ENCODE data around the gene LRRC28.

The LRRC28 gene

DNA sequence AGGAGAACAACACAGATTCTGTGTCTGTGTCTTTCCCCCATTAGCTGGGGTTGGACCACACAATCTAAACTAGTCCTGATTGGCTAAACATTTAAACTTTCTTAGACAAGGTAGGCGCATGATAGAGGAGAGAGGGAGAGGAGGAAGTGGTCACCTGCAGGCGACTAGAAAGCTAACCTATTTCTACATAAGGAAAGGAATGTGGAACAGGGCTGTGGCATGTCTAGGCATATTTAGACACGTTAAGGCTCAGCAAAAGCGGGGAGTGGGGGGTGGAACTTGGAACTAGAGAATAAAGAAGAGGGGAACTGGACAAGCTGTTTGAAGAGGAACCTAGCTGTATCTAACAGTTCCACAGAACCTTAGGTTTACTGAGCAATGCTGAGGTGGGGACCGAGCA, 12.8 kb downstream of the LRRC28 start:
- Histone ChIP-seq H3K9me3 (no peaks in the 10 kb centered on the region), H3K4me1 (no peaks in the 10 kb centered on the region), H3K27me3 (no peaks in the 10 kb centered on the region), H3K27ac (no peak overlapping the region), H3K36me3 (peaks cover 0 to 9% (median 0%) of the 10 kb centered on the region in 3 donors), H3K4me3 (no peak overlapping the region)
- intact Hi-C loops (cut with DNase I; ENCODE audit: low total_unique reads): no loop called here
- no peak for TF ChIP-seq CTCF (IDR thresholded peaks at IDR 0.05)
- DNase-seq: no peak

DNA sequence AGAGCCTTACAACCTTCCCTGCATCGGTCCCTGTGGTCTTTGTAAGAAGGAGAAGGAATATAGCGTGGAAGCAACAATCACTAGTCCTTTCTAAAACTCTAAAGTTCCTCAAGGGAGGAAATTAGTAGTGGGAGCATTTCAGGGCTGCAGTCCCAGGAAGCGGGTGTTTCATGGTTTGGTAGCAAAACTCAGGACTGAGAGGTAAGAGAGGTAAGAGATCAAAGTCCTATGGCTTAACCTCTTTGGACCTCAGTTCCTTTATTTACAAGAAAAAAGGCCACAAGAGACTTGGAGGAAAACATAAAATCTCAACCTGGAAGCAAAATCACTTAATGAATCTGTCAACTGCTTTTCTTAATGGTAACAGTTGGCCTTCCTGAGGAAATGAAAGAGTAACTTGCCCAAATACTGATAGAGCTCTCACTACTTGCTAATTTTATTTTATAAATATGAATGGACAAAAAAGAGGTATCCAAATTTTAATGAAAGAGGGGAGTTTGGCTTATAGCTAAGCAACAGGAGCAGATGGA, 14.3 kb downstream of the LRRC28 start:
- Histone ChIP-seq H3K27me3 (no peaks in the 10 kb centered on the region), H3K36me3 (peaks cover 0 to 9% (median 0%) of the 10 kb centered on the region in 3 donors), H3K4me1 (no peaks in the 10 kb centered on the region), H3K27ac (no peak overlapping the region), H3K9me3 (no peaks in the 10 kb centered on the region), H3K4me3 (no peak overlapping the region)
- intact Hi-C loops (cut with DNase I; ENCODE audit: low total_unique reads): no loop called here
- no peak for TF ChIP-seq CTCF (IDR thresholded peaks at IDR 0.05)
- no peak for DNase-seq

DNA sequence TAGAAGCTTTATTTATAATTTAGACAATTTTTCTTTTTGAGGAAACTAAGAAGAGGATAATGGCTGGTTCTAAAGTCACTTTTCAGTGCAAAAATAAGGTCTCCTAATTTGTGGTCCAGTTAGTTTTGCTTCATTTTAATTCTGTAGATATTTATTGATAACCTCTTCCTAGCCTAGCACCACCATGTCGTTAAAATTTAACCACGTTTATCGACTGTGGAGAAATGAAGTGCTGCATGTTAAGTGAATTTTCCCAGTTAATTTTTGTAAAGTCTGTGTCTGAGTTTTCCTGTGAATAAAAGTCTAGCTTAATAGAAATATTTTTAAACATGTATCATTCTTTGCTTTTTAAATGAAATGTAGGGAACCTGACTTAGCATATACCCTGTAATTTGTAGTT, 16.7 kb downstream of the LRRC28 start:
- Histone ChIP-seq H3K36me3 (no peaks in the 10 kb centered on the region), H3K9me3 (no peaks in the 10 kb centered on the region), H3K27ac (no peak overlapping the region), H3K4me3 (no peak overlapping the region), H3K4me1 (peaks cover 0 to 2% (median 0%) of the 10 kb centered on the region in 4 donors), H3K27me3 (no peaks in the 10 kb centered on the region)
- no peak for TF ChIP-seq CTCF (IDR thresholded peaks at IDR 0.05)
- DNase-seq: no peak
- intact Hi-C loops (cut with DNase I; ENCODE audit: low total_unique reads): no loop called here

DNA sequence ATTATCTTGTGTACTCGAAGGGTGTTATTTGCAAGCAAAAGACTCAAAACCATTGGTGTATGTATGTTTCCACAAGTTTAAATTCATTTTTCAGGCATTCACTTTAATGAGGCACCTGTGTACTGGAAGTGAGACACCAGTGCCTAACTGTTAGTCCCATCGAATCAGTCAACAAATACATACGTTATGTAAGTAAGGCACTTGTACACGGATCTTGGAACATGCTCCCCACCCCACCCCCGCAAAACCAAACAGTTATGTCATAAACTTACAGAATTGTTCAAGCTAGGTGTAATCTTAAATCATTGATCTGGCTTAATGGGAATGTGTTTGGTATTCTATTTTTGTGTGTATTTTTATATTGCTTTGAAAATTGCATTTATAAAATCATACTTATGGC, 17.1 kb downstream of the LRRC28 start:
- Histone ChIP-seq H3K9me3 (no peaks in the 10 kb centered on the region), H3K27ac (no peak overlapping the region), H3K4me1 (peaks cover 0 to 7% (median 0%) of the 10 kb centered on the region in 4 donors), H3K4me3 (no peak overlapping the region), H3K36me3 (no peaks in the 10 kb centered on the region), H3K27me3 (no peaks in the 10 kb centered on the region)
- intact Hi-C loops (cut with DNase I; ENCODE audit: low total_unique reads): no loop called here
- TF ChIP-seq CTCF (IDR thresholded peaks at IDR 0.05): no peak
- no peak for DNase-seq

- no peaks in the 10 kb centered on the region for H3K36me3 ChIP-seq
- TF ChIP-seq CTCF (IDR thresholded peaks at IDR 0.05): no peak
- H3K4me3 ChIP-seq: no peak overlapping the region
- no peak for DNase-seq
- intact Hi-C loops (cut with DNase I; ENCODE audit: low total_unique reads): no loop called here
- no peak overlapping the region for H3K27ac ChIP-seq
- no peaks in the 10 kb centered on the region for H3K27me3 ChIP-seq
- no peaks in the 10 kb centered on the region for H3K9me3 ChIP-seq
- H3K4me1 ChIP-seq: peaks cover 0 to 14% (median 0%) of the 10 kb centered on the region in 4 donors
These were observed 22.5 kb downstream of the LRRC28 start for GRCh38 chr15:99273801-99274200.

GRCh38 chr15:99275061-99275460, 23.8 kb downstream of the LRRC28 start:
- intact Hi-C loops (cut with DNase I; ENCODE audit: low total_unique reads): loop anchor here (5.0 kb wide), 2 partner anchors 437 to 482 kb away; no protein-coding TSS in a partner anchor
- no peaks in the 10 kb centered on the region for H3K27me3 ChIP-seq
- H3K27ac ChIP-seq: no peak overlapping the region

More at GRCh38 chr15:99275061-99275460, 23.8 kb downstream of the LRRC28 start:
- no peak for DNase-seq
- Histone ChIP-seq H3K9me3 (no peaks in the 10 kb centered on the region), H3K36me3 (no peaks in the 10 kb centered on the region), H3K4me1 (peaks cover 0 to 14% (median 0%) of the 10 kb centered on the region in 4 donors), H3K4me3 (no peak overlapping the region)
- TF ChIP-seq CTCF (IDR thresholded peaks at IDR 0.05): no peak

Data from tibial artery (tissue), 4 donors.